ENCODE data around the gene PTGER1. TPM values are rescaled to one million over a fixed set of nuclear protein-coding genes. Genes with fewer than 3 reads are reported as not detected.

PTGER1 gene
- total RNA-seq, 1 experiment from 2014 or later, result 2.2 TPM

- CTCF ChIA-PET, result no interaction called here
- H3K4me2 ChIP-seq (ENCODE audit: low read length), result no peak overlapping the region
- intact Hi-C loops (cut with micrococcal nuclease), result no loop called here
- no peaks in the 10 kb centered on the region for H3F3A ChIP-seq (ENCODE audit: low read length, unreplicated experiment)
- no peaks in the 10 kb centered on the region for H3K9me2 ChIP-seq (replicated peaks; ENCODE audit: low read length)
- no peak overlapping the region for H2AFZ ChIP-seq (ENCODE audit: low read length)
- POLR2A ChIA-PET (ENCODE audit: unreplicated experiment), result no interaction called here
- no peak overlapping the region for H3K27ac ChIP-seq (ENCODE audit: low read length)
- no TSS peak for BruUV-seq (replicated peaks)
- no peaks in the 10 kb centered on the region for H3K4me1 ChIP-seq (ENCODE audit: insufficient read depth, low read length)
- ATAC-seq, result no peak
- TF ChIP-seq EZH2 (IDR thresholded peaks at IDR 0.05; ENCODE audit: low read length, unreplicated experiment) (no peak), EZH2phosphoT487 (IDR thresholded peaks at IDR 0.05; ENCODE audit: borderline replicate concordance, low read length) (no peak), CTCF (conservative IDR thresholded peaks at IDR 0.05; ENCODE audit: low read depth, low read length) (no peak)
- no peak overlapping the region for H3K9ac ChIP-seq (ENCODE audit: low read length)
- H3K9me3 ChIP-seq (ENCODE audit: low read length), result no peaks in the 10 kb centered on the region
- DNase-seq, result no peak
- H3K4me3 ChIP-seq (ENCODE audit: low read length), result no peak overlapping the region
- no peaks in the 10 kb centered on the region for H3K27me3 ChIP-seq (ENCODE audit: low read length)
- no peaks in the 10 kb centered on the region for H3K79me2 ChIP-seq (ENCODE audit: low read length)
- no peaks in the 10 kb centered on the region for H3K36me3 ChIP-seq (ENCODE audit: low read depth, low read length)
- H4K20me1 ChIP-seq (ENCODE audit: low read length), result no peaks in the 10 kb centered on the region
These were observed 47.7 kb downstream of the PTGER1 start for GRCh38 chr19:14427461-14427860.

GRCh38 chr19:14425696-14426138 is 49.4 kb downstream of the PTGER1 start:
- no peaks in the 10 kb centered on the region for H3K9me3 ChIP-seq (ENCODE audit: low read length)
- H3K9me2 ChIP-seq (replicated peaks; ENCODE audit: low read length), result no peaks in the 10 kb centered on the region
- H3F3A ChIP-seq (ENCODE audit: low read length, unreplicated experiment), result no peaks in the 10 kb centered on the region
- no peaks in the 10 kb centered on the region for H3K79me2 ChIP-seq (ENCODE audit: low read length)
- ChIA-PET POLR2A (ENCODE audit: unreplicated experiment) (no interaction called here), CTCF (interaction anchor here (0.6 to 0.7 kb wide), 2 partner anchors 42 to 49 kb away, joined by 3 to 7 read pairs; partner anchors contain the start of gene PTGER1)
- no peak overlapping the region for H3K27ac ChIP-seq (ENCODE audit: low read length)
- no peak overlapping the region for H3K9ac ChIP-seq (ENCODE audit: low read length)
- no peak overlapping the region for H2AFZ ChIP-seq (ENCODE audit: low read length)
- no peak overlapping the region for H3K4me2 ChIP-seq (ENCODE audit: low read length)
- no peaks in the 10 kb centered on the region for H3K36me3 ChIP-seq (ENCODE audit: low read depth, low read length)
- no peak overlapping the region for H3K4me3 ChIP-seq (ENCODE audit: low read length)
- H4K20me1 ChIP-seq (ENCODE audit: low read length), result no peaks in the 10 kb centered on the region
- H3K27me3 ChIP-seq (ENCODE audit: low read length), result no peaks in the 10 kb centered on the region
- H3K4me1 ChIP-seq (ENCODE audit: insufficient read depth, low read length), result no peaks in the 10 kb centered on the region
- no TSS peak for BruUV-seq (replicated peaks)
- TF ChIP-seq EZH2phosphoT487 (IDR thresholded peaks at IDR 0.05; ENCODE audit: borderline replicate concordance, low read length) (no peak), CTCF (conservative IDR thresholded peaks at IDR 0.05; ENCODE audit: low read depth, low read length) (no peak), EZH2 (IDR thresholded peaks at IDR 0.05; ENCODE audit: low read length, unreplicated experiment) (no peak)
- DNase-seq (no peak), ATAC-seq (no peak)
- intact Hi-C loops (cut with micrococcal nuclease), result no loop called here

Other genes starting within 250 kb of the PTGER1 start
- 105 and 120 TPM in 2 replicates for gene ADGRE5, start 93.9 kb downstream of the PTGER1 start, total RNA-seq (2014; rRNA removed)
- 308 and 311 TPM in 2 replicates for gene DDX39A, start 56.0 kb downstream of the PTGER1 start, total RNA-seq (2014; rRNA removed)
- gene PKN1, start 42.0 kb downstream of the PTGER1 start, total RNA-seq (2014; rRNA removed), result 186 and 238 TPM in 2 replicates
- 538 and 671 TPM in 2 replicates for gene GIPC1, start 20.8 kb upstream of the PTGER1 start, total RNA-seq (2014; rRNA removed)
- gene DNAJB1, start 43.0 kb upstream of the PTGER1 start, total RNA-seq (2014; rRNA removed), result 167 and 178 TPM in 2 replicates
- gene TECR, start 54.2 kb upstream of the PTGER1 start, total RNA-seq (2014; rRNA removed), result 144 and 145 TPM in 2 replicates
- 1,095 and 1,098 TPM in 2 replicates for gene NDUFB7, start 96.7 kb upstream of the PTGER1 start, total RNA-seq (2014; rRNA removed)
- not detected in 2 replicates for gene CLEC17A, start 107.7 kb upstream of the PTGER1 start, total RNA-seq (2014; rRNA removed)
- gene ADGRE3, start 199.5 kb upstream of the PTGER1 start, total RNA-seq (2014; rRNA removed), result not detected in 2 replicates
- 6.2 and 11.6 TPM in 2 replicates for gene ZNF333, start 214.7 kb upstream of the PTGER1 start, total RNA-seq (2014; rRNA removed)